GM19035 (cell line): ENCODE measurements around the gene CRB1.

Experiments
- ATAC-seq: cut with Tn5 transposase; IDR thresholded peaks from one replicate; pipeline ENCODE4 v1.9.1; 2021; ENCODE audit not compliant: unreplicated experiment

Gene CRB1

DNA sequence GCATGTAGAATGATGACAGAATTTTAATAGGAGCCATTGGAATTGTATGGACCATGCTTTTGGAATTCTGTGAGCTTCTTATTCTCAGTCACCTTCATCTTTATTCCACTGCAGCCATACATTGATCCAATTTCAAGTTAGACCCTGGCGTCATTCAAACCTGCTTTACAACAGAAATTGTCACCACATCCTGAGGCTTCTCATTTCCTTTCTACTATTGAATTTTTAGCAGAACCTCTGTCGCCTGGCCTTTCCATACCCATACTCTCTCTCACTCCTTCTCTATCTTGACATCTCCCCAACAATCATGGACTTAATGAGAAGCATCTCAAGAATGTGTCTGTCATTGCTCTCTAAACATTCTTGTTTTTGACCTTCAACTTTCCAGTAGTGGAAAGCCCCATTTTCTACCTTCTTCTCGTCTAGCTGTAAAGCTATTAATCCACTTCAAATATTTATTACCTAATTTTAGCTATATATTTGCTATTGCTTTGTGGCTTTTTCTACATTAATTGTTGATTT is 74.1 kb downstream of the CRB1 start:
- no peak for ATAC-seq

DNA sequence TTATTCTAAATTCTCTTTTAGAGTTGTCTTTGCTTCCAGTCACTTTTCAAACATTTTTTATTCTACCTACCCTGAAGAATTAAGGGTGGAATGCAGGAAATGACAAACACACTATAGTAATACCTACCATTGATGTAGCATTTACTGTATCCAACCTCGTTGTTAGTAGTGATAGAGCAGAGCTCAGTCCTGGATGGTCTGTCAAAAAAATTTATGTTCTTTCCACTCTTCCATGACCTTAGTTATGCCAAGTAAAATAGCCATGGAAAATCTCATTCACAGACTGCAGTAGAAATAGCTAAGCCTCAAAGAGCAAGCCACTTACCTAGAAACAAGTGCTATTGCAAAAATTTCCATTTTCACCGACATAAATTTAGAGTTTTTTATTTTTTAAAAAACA is 74.6 kb downstream of the CRB1 start:
- ATAC-seq, result no peak

DNA sequence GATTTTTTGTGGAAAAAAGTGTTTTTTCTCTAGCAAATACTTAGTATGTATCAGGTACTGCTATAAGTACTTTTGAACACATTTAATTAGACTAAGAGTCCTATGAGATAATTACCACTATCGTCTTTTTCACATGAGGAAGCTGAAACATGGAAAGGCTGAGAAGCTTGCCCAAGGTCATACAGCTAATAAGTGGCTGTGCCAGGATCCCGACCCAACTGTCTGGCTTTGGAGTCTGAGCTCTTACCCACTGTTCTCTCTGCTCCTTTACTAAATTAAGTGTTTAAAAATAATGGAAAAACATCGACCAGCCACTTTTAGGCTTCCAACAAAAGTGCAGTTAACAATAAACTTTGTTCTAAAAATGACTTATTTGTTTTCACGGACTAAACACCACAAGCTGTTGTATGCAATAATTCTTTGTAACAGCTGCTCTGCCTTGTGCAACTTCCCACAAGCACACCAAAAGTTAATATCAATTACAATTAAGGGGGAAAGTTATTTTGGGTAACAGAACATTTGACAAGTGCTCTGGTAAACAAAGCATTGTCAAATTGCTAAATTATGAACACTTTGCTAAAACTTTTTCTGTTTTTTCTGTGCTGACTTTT is 75.7 kb downstream of the CRB1 start:
- ATAC-seq, result no peak

DNA sequence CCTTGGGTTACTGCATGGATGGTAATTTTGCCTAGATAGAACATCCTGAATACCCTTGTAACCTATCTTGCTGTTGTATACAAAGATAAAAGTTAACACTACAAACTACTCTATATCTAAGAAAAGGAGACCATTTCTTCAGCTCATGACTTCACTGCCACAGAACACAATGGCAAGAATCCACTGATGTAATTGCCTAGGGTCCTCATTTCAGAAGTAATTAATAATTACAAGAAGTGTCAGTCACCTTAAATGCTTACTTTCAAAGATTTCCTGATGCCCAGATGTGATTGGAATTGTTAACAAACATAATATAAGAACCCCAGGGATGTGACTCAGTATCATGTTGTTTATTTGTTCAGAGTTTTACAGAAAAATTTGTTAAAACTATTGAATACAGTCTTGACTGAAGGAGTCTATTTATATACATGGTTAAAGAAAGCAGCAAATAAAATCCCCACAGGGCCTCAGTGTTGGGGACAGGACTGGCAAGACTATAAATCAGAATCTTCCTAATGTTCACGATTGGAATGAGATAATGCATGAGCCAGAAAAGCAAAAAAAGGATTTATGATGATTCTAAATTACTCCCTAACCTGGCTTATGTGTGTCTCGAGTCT is 83.9 kb downstream of the CRB1 start:
- ATAC-seq, result no peak

- ATAC-seq, result no peak
These were observed 87.4 kb downstream of the CRB1 start for GRCh38 chr1:197355248-197355995.

DNA sequence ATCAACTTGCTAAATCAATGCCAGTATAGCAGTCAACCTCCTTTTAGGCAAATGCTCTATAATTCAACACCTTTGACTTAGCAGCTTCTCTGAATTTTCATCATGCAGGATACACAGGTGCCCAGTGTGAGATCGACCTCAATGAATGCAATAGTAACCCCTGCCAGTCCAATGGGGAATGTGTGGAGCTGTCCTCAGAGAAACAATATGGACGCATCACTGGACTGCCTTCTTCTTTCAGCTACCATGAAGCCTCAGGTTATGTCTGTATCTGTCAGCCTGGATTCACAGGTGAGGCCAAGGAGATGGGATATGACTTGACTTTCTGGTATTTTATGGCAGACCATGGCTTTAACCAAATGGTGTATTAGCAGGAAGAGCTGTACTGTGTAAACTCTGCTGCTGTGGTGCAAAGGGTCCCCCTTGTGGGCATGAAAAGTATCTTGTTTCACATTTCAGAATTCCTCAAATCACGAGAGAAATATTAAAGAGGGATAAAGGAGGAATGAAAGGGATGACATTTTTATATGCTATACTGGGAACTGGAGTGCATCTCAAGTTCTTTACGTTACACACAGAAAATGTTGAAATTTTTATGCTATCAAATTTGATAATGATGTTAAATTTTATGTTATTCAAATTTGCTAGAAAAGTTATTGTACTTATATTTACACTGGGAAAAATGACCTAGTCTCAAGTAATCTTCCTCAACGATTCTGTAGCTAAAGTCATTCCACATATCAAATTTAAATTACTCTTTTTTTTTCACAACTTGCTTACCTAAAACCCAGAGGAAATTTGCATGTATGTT is 88.9 kb downstream of the CRB1 start:
- peak; percentile 62 for ATAC-seq

GRCh38 chr1:197358959-197359358 is 90.9 kb downstream of the CRB1 start:
- no peak for ATAC-seq

DNA sequence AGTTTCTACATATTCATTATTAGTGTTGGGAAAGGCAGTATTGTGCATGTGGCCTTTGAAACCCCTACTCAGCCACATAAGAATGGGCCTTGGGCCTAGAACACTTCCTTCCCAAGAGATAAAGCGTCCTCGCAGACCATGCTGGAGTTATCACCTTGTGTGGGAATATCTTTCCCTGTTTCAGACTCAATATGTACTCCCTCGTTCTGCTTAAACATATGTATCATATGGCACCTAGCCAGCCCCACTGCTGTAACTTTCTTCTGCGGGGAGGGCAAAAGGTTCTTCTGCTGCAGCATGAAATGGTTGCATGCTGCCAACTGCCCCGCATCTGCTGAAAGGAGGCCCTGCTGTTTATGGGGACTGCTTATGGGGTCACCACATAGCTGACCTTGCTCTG is 92.0 kb downstream of the CRB1 start:
- ATAC-seq, result no peak

GRCh38 chr1:197362871-197363270 is 94.8 kb downstream of the CRB1 start:
- peak; percentile 47 for ATAC-seq

- ATAC-seq, result no peak
These were observed 95.8 kb downstream of the CRB1 start for GRCh38 chr1:197363855-197364254.

- ATAC-seq, result no peak
These were observed 98.9 kb downstream of the CRB1 start for GRCh38 chr1:197366996-197367395.

DNA sequence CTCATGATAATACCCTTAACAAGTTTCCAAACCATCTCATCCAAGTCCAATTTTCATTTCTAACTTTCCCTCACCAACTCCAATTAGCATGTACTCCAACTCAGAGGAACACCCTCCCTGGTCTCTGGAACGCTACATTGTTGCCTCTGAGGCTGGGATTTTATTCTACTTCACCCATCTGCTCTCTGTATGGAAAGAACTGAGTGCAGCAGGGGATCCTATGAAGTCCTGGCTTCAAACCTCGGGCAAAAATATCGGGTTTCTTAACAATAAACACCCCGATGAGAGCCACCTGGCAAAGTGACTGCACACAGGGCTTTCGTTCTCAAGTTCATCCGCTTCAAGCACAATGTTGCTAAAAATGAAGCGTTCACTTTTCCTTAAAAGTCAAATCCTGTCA is 99.6 kb downstream of the CRB1 start:
- ATAC-seq, result no peak

DNA sequence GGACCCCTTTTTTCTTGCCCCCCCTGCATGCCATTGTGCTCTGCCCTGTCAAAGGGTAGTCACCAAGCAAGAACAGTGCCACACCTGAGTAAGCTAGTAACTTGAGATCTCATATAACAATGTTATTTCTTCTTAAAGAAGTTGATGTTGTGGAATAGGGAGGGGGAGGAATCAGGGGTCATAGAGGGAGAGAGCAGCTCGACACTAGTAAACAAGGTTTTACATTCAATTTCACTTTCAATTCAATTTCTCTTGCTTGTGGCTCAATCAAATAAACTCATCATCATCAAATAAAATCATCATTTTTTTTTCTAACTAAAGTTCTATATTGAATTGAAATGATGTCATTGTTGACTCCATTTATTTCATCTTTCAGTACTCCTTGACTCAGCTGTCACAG is 106.4 kb downstream of the CRB1 start:
- ATAC-seq, result no peak

DNA sequence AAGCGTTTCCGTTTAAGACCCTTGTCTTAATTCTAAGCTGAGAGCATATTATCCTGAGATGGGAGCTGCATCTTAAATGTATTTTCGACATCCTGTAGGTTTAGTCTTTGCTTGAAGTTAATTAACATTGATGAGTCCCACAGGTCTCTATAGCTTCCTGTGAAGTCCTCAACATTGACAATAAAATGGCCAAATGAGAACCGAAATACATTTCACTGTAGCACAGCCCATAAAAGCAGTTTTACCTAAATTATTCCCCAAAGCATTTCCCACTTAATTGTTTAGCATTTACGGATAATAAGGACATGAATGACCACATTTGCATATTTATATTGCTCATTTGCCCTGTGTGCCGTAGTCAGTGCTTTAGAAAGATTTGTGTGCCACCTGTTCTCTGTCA is 116.4 kb downstream of the CRB1 start:
- ATAC-seq, result no peak

- no peak for ATAC-seq
These were observed 120.7 kb downstream of the CRB1 start for GRCh38 chr1:197388801-197389200.

- no peak for ATAC-seq
These were observed 122.8 kb downstream of the CRB1 start for GRCh38 chr1:197390856-197391255.

- ATAC-seq, result no peak
These were observed 123.5 kb downstream of the CRB1 start for GRCh38 chr1:197391303-197392226.

GRCh38 chr1:197392541-197392940 is 124.5 kb downstream of the CRB1 start:
- ATAC-seq, result no peak

GRCh38 chr1:197393105-197393504 is 125.1 kb downstream of the CRB1 start:
- no peak for ATAC-seq

DNA sequence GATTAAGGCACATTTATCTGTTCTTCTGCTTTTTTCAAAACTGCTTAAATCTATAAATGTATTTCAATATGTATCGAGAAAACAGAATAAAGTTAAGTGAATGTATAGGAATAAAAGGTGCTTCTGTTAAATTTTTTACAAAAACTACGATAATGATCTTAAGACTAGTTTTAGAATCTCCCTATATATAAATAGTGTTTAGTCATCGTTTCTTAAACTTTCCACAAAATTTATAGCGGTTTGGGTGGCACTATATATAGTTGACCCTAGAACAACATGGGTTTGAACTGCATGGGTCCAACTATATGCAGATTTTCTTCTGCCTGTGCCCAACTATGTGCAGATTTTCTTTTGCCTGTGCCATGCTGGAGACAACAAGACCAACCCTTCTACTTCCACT is 125.7 kb downstream of the CRB1 start:
- no peak for ATAC-seq
